ENCODE data around the gene HERC2. TPM values are rescaled to one million over a fixed set of nuclear protein-coding genes. Genes with fewer than 3 reads are reported as not detected.

The HERC2 gene
- total RNA-seq, 4 donors from 2014 or later = 14.1 to 98.3 (median 58.6) TPM

DNA sequence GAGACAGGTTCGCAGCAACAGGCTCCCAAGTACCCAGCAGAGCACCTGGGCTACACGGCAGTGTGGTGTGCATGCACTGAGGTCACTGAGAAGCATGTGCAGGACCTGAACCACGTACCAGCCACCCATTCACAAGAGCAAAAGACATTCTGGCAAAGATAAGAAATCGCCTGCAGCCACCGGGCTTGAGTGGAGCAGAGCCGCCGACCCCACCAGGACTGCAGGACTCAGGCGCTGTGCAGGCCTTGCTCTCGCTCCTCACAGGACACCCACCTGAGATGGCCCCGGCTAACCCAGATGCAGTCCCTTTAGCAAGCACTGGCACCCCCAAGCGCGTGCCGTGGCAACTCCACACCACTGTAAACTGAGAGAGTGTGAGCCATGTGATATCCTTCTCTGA is 190.6 kb downstream of the HERC2 start:
- H3K27me3 ChIP-seq = no peaks in the 10 kb centered on the region
- no peak overlapping the region for H3K4me3 ChIP-seq
- intact Hi-C loops (cut with DNase I; ENCODE audit: low total_unique reads) = no loop called here
- DNase-seq = no peak
- H3K36me3 ChIP-seq = no peaks in the 10 kb centered on the region
- TF ChIP-seq, protein P1, sequence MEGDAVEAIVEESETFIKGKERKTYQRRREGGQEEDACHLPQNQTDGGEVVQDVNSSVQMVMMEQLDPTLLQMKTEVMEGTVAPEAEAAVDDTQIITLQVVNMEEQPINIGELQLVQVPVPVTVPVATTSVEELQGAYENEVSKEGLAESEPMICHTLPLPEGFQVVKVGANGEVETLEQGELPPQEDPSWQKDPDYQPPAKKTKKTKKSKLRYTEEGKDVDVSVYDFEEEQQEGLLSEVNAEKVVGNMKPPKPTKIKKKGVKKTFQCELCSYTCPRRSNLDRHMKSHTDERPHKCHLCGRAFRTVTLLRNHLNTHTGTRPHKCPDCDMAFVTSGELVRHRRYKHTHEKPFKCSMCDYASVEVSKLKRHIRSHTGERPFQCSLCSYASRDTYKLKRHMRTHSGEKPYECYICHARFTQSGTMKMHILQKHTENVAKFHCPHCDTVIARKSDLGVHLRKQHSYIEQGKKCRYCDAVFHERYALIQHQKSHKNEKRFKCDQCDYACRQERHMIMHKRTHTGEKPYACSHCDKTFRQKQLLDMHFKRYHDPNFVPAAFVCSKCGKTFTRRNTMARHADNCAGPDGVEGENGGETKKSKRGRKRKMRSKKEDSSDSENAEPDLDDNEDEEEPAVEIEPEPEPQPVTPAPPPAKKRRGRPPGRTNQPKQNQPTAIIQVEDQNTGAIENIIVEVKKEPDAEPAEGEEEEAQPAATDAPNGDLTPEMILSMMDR (IDR thresholded peaks at IDR 0.05) = no peak
- TF ChIP-seq POLR2A (IDR thresholded peaks at IDR 0.05) = no peak
- H3K4me1 ChIP-seq = no peaks in the 10 kb centered on the region
- no peak overlapping the region for H3K27ac ChIP-seq
- no peaks in the 10 kb centered on the region for H3K9me3 ChIP-seq

GRCh38 chr15:28130651-28131050 is 191.3 kb downstream of the HERC2 start:
- no peak overlapping the region for H3K27ac ChIP-seq
- intact Hi-C loops (cut with DNase I; ENCODE audit: low total_unique reads) = no loop called here
- DNase-seq = no peak
- no peaks in the 10 kb centered on the region for H3K36me3 ChIP-seq
- H3K9me3 ChIP-seq = no peaks in the 10 kb centered on the region
- no peaks in the 10 kb centered on the region for H3K27me3 ChIP-seq
- no peaks in the 10 kb centered on the region for H3K4me1 ChIP-seq
- no peak for TF ChIP-seq POLR2A (IDR thresholded peaks at IDR 0.05)
- TF ChIP-seq, protein P1 (IDR thresholded peaks at IDR 0.05) = no peak
- H3K4me3 ChIP-seq = no peak overlapping the region

- DNase-seq = no peak
- Histone ChIP-seq H3K4me1 (no peaks in the 10 kb centered on the region), H3K27ac (no peak overlapping the region), H3K27me3 (no peaks in the 10 kb centered on the region), H3K9me3 (no peaks in the 10 kb centered on the region), H3K4me3 (no peak overlapping the region), H3K36me3 (no peaks in the 10 kb centered on the region)
- TF ChIP-seq POLR2A (IDR thresholded peaks at IDR 0.05) = no peak
- intact Hi-C loops (cut with DNase I; ENCODE audit: low total_unique reads) = no loop called here
Observed at GRCh38 chr15:28129231-28129848, 192.6 kb downstream of the HERC2 start.

DNA sequence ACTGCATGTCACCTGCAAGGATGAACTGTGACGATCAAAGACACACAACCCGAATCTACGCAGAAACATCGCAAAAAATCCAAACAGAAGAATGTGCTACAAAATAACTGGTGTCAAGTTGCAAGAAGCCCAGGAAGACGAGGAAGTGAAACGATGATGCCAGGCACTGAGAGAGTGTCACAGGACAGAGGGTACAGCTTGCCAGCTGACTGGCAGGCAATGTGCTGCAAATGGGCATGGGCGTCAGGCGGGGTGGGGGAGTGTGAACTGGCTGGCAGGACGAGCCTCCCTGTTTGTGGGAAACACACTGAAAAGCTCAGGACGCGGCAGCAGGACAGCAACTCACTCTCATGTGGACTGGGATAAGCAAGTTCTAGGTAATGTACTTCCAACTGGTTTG is 193.9 kb downstream of the HERC2 start:
- no peaks in the 10 kb centered on the region for H3K27me3 ChIP-seq
- H3K4me1 ChIP-seq = no peaks in the 10 kb centered on the region
- no peak for DNase-seq
- no peaks in the 10 kb centered on the region for H3K9me3 ChIP-seq
- intact Hi-C loops (cut with DNase I; ENCODE audit: low total_unique reads) = no loop called here
- no peak overlapping the region for H3K4me3 ChIP-seq
- no peaks in the 10 kb centered on the region for H3K36me3 ChIP-seq
- H3K27ac ChIP-seq = no peak overlapping the region
- TF ChIP-seq, protein P1 (IDR thresholded peaks at IDR 0.05) = no peak
- no peak for TF ChIP-seq POLR2A (IDR thresholded peaks at IDR 0.05)

- Histone ChIP-seq H3K4me1 (no peaks in the 10 kb centered on the region), H3K27me3 (no peaks in the 10 kb centered on the region), H3K27ac (no peak overlapping the region), H3K9me3 (no peaks in the 10 kb centered on the region), H3K36me3 (no peaks in the 10 kb centered on the region), H3K4me3 (no peak overlapping the region)
- no peak for TF ChIP-seq POLR2A (IDR thresholded peaks at IDR 0.05)
- TF ChIP-seq, protein P1 (IDR thresholded peaks at IDR 0.05) = no peak
- no peak for DNase-seq
- intact Hi-C loops (cut with DNase I; ENCODE audit: low total_unique reads) = no loop called here
Observed at GRCh38 chr15:28127036-28127435, 194.9 kb downstream of the HERC2 start.

Data from uterus (tissue), 4 donors.